Natural killer cell (primary cell): ENCODE measurements around the gene PCDHGB1. TPM values are rescaled to one million over a fixed set of nuclear protein-coding genes. Genes with fewer than 3 reads are reported as not detected.

ENCODE experiments used
- ATAC-seq, 3 donors: fragments of 150-1000 bp in 2 of 3; fragments of 200-7000 bp in 1 of 3; cut with Tn5 transposase; 1 replicate in 1 of 3; 2 replicates in 2 of 3; pipeline ENCODE4 v1.10.0; 2021; ENCODE audit warnings: mild to moderate bottlenecking in 2 of 3, moderate library complexity in 2 of 3
- DNase-seq, 2 donors: peaks; one replicate each; pipeline versions ENCODE4 v3.0.0 to v3.0.0-alpha.2; 2013 to 2021; ENCODE audit warnings: mixed read lengths in 1 of 2
- H3K27ac ChIP-seq: one replicate; pipeline ENCODE4 v1.5.1; 2013; ENCODE audit warnings: mild to moderate bottlenecking, low read length
- H3K27me3 ChIP-seq: one replicate; pipeline ENCODE4 v1.6.1; 2013; ENCODE audit warnings: low read length; ENCODE audit not compliant: control insufficient read depth, insufficient read depth
- H3K36me3 ChIP-seq: one replicate; pipeline ENCODE4 v1.6.1; 2013; ENCODE audit warnings: low read length; ENCODE audit not compliant: control insufficient read depth, insufficient read depth
- H3K4me1 ChIP-seq: one replicate; pipeline ENCODE4 v1.6.1; 2013; ENCODE audit warnings: low read length; ENCODE audit not compliant: control insufficient read depth, insufficient read depth
- H3K4me3 ChIP-seq: one replicate; pipeline ENCODE4 v1.5.1; 2013; ENCODE audit warnings: low read length
- H3K9me3 ChIP-seq: one replicate; pipeline ENCODE4 v1.6.1; 2013; ENCODE audit warnings: low read length; ENCODE audit not compliant: control insufficient read depth, insufficient read depth
- H3K27ac Mint-ChIP-seq, 2 donors: one replicate each; pipeline ENCODE4 v1.8.0; 2022; ENCODE audit warnings: mild to moderate bottlenecking in 2 of 2, mixed read lengths in 2 of 2, moderate library complexity in 1 of 2
- H3K27me3 Mint-ChIP-seq, 2 donors: one replicate each; pipeline ENCODE4 v1.8.0; 2022; ENCODE audit warnings: low read depth in 2 of 2, mixed read lengths in 2 of 2
- H3K36me3 Mint-ChIP-seq: one replicate; pipeline ENCODE4 v1.8.0; 2022; ENCODE audit warnings: mixed read lengths
- H3K4me1 Mint-ChIP-seq, 2 donors: one replicate each; pipeline ENCODE4 v1.8.0; 2022; ENCODE audit warnings: mixed read lengths in 2 of 2
- H3K4me3 Mint-ChIP-seq: one replicate; pipeline ENCODE4 v1.8.0; 2022; ENCODE audit warnings: mild to moderate bottlenecking, moderate library complexity, mixed read lengths
- H3K9me3 Mint-ChIP-seq, 2 donors: one replicate each; pipeline ENCODE4 v1.8.0; 2022; ENCODE audit warnings: mixed read lengths in 2 of 2
- WGBS: methylation state at CpG from one replicate; pipeline ENCODE4 v1.1.7; 2013; ENCODE audit warnings: missing lambda C conversion rate; ENCODE audit not compliant: insufficient coverage; 5-methylcytosine and 5-hydroxymethylcytosine counted together
- intact Hi-C: fragments of 100-400 bp; cut with micrococcal nuclease; formaldehyde crosslinking; loops from one replicate; pipeline ENCODE4 v1.14.2; 2022
- total RNA-seq, 4 donors: library from RNA; stranded (reverse); fragments of 120-200 nt in 1 of 4; gene quantifications; one replicate each; pipeline versions ENCODE4 v1.2.3 to v1.2.4, GENCODE V29; 2013 to 2022
- TF ChIP-seq, protein P1 (sequence below): fragments of 200-600 bp; IDR thresholded peaks from one replicate; pipeline ENCODE4 v1.8.0; 2022; ENCODE audit warnings: antibody characterized with exemption

The PCDHGB1 gene
- total RNA-seq, 3 donors from 2014 or later (not counting 1 experiment from before 2014, with no cell fraction given) = 0.10 TPM; not detected in 2

- H3K27me3 Mint-ChIP-seq = peaks cover 57 to 77% of the 10 kb centered on the region in 2 donors
- ATAC-seq (peak in 2 of 3 donors; percentile 56 to 69), DNase-seq (peak in 1 of 2 donors; percentile 61)
- Histone ChIP-seq H3K4me3 (peak within 1 kb of the TSS; percentile 26), H3K27ac (no peak within 1 kb of the TSS), H3K27me3 (peaks cover 62% of the 10 kb centered on the region), H3K36me3 (no peaks in the 10 kb centered on the region), H3K4me1 (peaks cover 4% of the 10 kb centered on the region), H3K9me3 (peaks cover 35% of the 10 kb centered on the region)
- peaks cover 35% of the 10 kb centered on the region for H3K36me3 Mint-ChIP-seq
- H3K4me1 Mint-ChIP-seq = peaks cover 5% of the 10 kb centered on the region in 2 donors
- H3K9me3 Mint-ChIP-seq = peaks cover 4 to 10% of the 10 kb centered on the region in 2 donors
- intact Hi-C loops = no loop called here
- H3K4me3 Mint-ChIP-seq = peak within 1 kb of the TSS; percentile 89
- WGBS = 26% methylated on average over 24 of the region's 24 CpGs
- peak within 1 kb of the TSS; percentile 5 to 62 for H3K27ac Mint-ChIP-seq
- TF ChIP-seq, protein P1, sequence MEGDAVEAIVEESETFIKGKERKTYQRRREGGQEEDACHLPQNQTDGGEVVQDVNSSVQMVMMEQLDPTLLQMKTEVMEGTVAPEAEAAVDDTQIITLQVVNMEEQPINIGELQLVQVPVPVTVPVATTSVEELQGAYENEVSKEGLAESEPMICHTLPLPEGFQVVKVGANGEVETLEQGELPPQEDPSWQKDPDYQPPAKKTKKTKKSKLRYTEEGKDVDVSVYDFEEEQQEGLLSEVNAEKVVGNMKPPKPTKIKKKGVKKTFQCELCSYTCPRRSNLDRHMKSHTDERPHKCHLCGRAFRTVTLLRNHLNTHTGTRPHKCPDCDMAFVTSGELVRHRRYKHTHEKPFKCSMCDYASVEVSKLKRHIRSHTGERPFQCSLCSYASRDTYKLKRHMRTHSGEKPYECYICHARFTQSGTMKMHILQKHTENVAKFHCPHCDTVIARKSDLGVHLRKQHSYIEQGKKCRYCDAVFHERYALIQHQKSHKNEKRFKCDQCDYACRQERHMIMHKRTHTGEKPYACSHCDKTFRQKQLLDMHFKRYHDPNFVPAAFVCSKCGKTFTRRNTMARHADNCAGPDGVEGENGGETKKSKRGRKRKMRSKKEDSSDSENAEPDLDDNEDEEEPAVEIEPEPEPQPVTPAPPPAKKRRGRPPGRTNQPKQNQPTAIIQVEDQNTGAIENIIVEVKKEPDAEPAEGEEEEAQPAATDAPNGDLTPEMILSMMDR = peak; percentile 36
These were observed 10.0 kb downstream of the PCDHGB1 start, which contains the start of gene PCDHGB2 for GRCh38 chr5:141359790-141360426. PCDHGB2 (plus strand) TSS chr5:141359994; CDS start chr5:141360136, 142 bp downstream.

DNA sequence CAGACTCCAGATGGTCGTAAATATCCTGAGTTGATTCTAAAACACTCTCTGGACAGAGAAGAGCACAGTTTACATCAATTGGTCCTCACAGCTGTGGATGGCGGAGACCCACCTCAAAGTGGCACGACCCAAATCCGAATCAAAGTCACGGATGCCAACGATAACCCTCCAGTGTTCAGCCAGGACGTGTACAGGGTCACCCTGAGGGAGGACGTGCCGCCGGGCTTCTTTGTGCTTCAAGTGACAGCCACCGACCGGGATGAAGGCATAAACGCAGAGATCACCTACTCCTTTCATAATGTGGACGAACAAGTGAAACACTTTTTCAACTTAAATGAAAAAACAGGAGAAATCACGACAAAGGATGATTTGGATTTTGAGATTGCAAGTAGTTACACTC, 10.8 kb downstream of the PCDHGB1 start:
- intact Hi-C loops = no loop called here
- Mint-ChIP-seq H3K4me3 (no peak overlapping the region), H3K27ac (no peak overlapping the region), H3K9me3 (peaks cover 4 to 10% of the 10 kb centered on the region in 2 donors), H3K27me3 (peaks cover 59 to 80% of the 10 kb centered on the region in 2 donors), H3K4me1 (peaks cover 5% of the 10 kb centered on the region in 2 donors), H3K36me3 (peaks cover 43% of the 10 kb centered on the region)
- TF ChIP-seq, protein P1 = no peak
- Histone ChIP-seq H3K9me3 (peaks cover 40% of the 10 kb centered on the region), H3K36me3 (no peaks in the 10 kb centered on the region), H3K4me3 (no peak overlapping the region), H3K4me1 (no peaks in the 10 kb centered on the region), H3K27ac (no peak overlapping the region), H3K27me3 (peaks cover 63% of the 10 kb centered on the region)
- DNase-seq = no peak
- 46% methylated on average over 13 of the region's 15 CpGs for WGBS
- no peak for ATAC-seq

DNA sequence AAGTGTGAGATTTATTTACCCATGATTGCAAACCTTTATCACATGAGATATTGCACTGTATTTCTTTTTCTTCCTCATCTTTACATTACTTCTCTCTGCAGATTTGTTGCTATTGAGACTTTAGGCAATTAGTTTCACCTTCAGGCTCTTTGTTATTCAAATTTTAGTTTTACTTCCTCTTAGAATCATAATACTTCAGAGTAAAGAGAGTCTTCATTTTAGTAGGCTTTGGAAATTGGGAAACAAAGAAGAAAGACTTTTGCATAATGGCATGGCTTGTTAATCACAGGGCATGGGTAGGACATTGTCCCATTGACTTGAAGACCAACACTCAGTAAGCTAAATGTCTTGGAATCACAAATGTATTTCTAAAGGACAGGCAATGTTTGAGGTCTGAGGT, 12.8 kb downstream of the PCDHGB1 start:
- no peak for ATAC-seq
- Mint-ChIP-seq H3K27me3 (peaks cover 57 to 82% of the 10 kb centered on the region in 2 donors), H3K9me3 (peaks cover 4 to 10% of the 10 kb centered on the region in 2 donors), H3K4me1 (peaks cover 5% of the 10 kb centered on the region in 2 donors), H3K36me3 (peaks cover 43% of the 10 kb centered on the region), H3K27ac (no peak overlapping the region), H3K4me3 (no peak overlapping the region)
- peaks cover 65% of the 10 kb centered on the region for H3K27me3 ChIP-seq
- H3K4me1 ChIP-seq = no peaks in the 10 kb centered on the region
- H3K36me3 ChIP-seq = no peaks in the 10 kb centered on the region
- H3K9me3 ChIP-seq = peaks cover 47% of the 10 kb centered on the region
- no peak for DNase-seq
- no peak overlapping the region for H3K27ac ChIP-seq
- TF ChIP-seq, protein P1 = no peak
- H3K4me3 ChIP-seq = no peak overlapping the region
- intact Hi-C loops = no loop called here
